RWPE2 (cell line): ENCODE data around the gene FIBCD1.

Source experiments
- ATAC-seq: fragments of 200-7000 bp; cut with Tn5 transposase; 3 replicates; pipeline ENCODE4 v1.9.1; 2021; ENCODE audit warnings: low read depth
- DNase-seq: peaks from one replicate; pipeline ENCODE4 v3.0.0-alpha.2; 2020; ENCODE audit warnings: low spot score
- H3K27ac ChIP-seq: fragments of 450-650 bp; 2 replicates; pipeline ENCODE4 v1.5.1; 2017; ENCODE audit warnings: mild to moderate bottlenecking; ENCODE audit not compliant: poor library complexity, severe bottlenecking
- H3K27me3 ChIP-seq: fragments of 250-450 bp; sonication (Bioruptor Pico); 2 replicates; pipeline ENCODE4 v1.5.1; 2021; ENCODE audit warnings: mild to moderate bottlenecking, moderate library complexity; ENCODE audit not compliant: insufficient read depth, poor library complexity, severe bottlenecking
- H3K36me3 ChIP-seq: fragments of 250-450 bp; sonication (Bioruptor Pico); 2 replicates; pipeline ENCODE4 v1.5.1; 2020; ENCODE audit warnings: low read depth, mild to moderate bottlenecking, moderate library complexity
- H3K4me1 ChIP-seq: fragments of 250-450 bp; sonication (Bioruptor Pico); 2 replicates; pipeline ENCODE4 v1.5.1; 2021; ENCODE audit warnings: mild to moderate bottlenecking, moderate library complexity; ENCODE audit not compliant: insufficient read depth, poor library complexity, severe bottlenecking
- H3K4me3 ChIP-seq: fragments of 250-450 bp; sonication (Bioruptor Pico); 2 replicates; pipeline ENCODE4 v1.5.1; 2021; ENCODE audit warnings: mild to moderate bottlenecking, moderate library complexity; ENCODE audit not compliant: severe bottlenecking
- H3K9me3 ChIP-seq: fragments of 250-450 bp; sonication (Bioruptor Pico); 2 replicates; pipeline ENCODE4 v1.5.1; 2021; ENCODE audit warnings: mild to moderate bottlenecking, moderate library complexity; ENCODE audit not compliant: severe bottlenecking
- TF ChIP-seq, protein P1 (sequence below): fragments of 450-650 bp; IDR thresholded peaks from one replicate; pipeline ENCODE4 v1.5.1; 2017; ENCODE audit warnings: mild to moderate bottlenecking, moderate library complexity; ENCODE audit not compliant: poor library complexity, severe bottlenecking

The FIBCD1 gene

DNA sequence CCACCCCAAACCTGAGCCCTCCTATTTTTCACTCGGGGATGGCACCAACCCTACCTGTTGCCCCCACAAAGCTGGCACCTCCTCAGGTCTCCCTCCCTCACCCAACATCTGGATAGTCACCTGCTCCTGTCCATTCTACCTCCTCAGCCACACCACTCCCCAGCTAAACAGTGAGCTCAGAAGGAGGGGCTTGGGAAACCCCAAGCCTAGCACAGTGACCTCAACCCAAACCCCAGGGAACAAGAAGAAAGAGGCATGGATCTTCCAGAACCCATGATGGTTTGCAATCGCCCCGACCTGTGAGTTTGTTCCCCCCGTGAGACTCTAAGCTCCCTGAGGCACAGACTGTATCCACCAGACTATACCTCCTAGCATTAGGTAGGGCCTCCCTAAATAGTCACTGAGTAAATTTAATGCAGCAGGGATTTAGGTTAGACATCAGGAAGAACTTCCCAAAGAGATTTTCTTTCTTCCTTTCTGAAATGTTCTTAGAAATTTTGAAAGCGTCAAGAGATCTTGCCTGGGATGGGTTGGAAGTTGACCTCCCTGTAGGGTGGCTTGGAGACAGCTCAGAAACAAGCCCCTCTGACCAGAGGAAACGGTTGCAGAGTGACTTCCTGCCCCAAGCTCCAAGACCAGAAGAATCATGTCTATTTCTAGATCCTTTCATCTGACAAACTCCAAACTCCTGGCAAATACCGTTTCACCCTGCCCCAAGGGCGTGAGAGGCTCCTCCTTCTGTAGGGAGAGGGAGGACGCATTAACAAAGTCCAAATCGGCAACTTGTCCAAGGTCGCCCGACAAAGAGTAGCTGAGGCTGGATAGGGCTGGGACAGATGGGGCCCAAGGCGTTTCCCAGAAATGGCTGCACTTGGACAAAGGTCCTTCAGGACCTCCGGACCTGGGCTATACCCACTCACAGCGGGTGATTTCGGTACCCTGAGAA is 4.1 kb downstream of the FIBCD1 start:
- no peak for DNase-seq
- H3K4me3 ChIP-seq = no peak overlapping the region
- H3K4me1 ChIP-seq = peaks cover 35% of the 10 kb centered on the region

DNA sequence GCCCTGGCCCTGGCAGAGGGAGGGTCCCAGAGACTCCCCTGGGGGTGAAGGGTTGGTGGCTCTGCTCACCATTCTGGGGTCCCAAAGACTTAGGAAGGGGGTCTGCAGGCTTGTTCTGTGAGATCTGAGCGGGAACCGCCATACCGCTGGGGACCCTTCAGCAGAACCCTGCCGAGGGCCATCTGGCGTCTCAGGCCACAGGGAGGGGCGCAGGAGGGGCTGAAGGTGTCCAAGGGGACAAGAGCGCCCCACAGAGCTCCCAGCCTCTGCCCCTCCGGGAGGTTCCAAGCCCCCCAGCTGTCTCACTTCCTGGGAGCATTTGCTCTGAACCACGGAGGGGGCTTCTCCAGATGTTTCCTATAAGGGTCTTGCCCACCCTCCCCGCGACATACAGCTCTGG is 4.8 kb downstream of the FIBCD1 start:
- peak overlapping the region; percentile 70 for H3K27ac ChIP-seq
- no peaks in the 10 kb centered on the region for H3K27me3 ChIP-seq
- H3K36me3 ChIP-seq = no peaks in the 10 kb centered on the region
- H3K9me3 ChIP-seq = peaks cover 2% of the 10 kb centered on the region
- H3K4me3 ChIP-seq = no peak overlapping the region
- H3K4me1 ChIP-seq = peaks cover 35% of the 10 kb centered on the region
- DNase-seq (no peak), ATAC-seq (no peak)
- TF ChIP-seq, protein P1, sequence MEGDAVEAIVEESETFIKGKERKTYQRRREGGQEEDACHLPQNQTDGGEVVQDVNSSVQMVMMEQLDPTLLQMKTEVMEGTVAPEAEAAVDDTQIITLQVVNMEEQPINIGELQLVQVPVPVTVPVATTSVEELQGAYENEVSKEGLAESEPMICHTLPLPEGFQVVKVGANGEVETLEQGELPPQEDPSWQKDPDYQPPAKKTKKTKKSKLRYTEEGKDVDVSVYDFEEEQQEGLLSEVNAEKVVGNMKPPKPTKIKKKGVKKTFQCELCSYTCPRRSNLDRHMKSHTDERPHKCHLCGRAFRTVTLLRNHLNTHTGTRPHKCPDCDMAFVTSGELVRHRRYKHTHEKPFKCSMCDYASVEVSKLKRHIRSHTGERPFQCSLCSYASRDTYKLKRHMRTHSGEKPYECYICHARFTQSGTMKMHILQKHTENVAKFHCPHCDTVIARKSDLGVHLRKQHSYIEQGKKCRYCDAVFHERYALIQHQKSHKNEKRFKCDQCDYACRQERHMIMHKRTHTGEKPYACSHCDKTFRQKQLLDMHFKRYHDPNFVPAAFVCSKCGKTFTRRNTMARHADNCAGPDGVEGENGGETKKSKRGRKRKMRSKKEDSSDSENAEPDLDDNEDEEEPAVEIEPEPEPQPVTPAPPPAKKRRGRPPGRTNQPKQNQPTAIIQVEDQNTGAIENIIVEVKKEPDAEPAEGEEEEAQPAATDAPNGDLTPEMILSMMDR = no peak

More for the DNA sequence above, 4.1 kb downstream of the FIBCD1 start:
- no peaks in the 10 kb centered on the region for H3K36me3 ChIP-seq
- no peaks in the 10 kb centered on the region for H3K27me3 ChIP-seq
- TF ChIP-seq, protein P1 = no peak
- peaks cover 2% of the 10 kb centered on the region for H3K9me3 ChIP-seq
- no peak for ATAC-seq
- peak overlapping the region; percentile 68 for H3K27ac ChIP-seq

GRCh38 chr9:130933114-130934046 is 5.7 kb downstream of the FIBCD1 start:
- no peak overlapping the region for H3K4me3 ChIP-seq
- H3K9me3 ChIP-seq = peaks cover 2% of the 10 kb centered on the region
- peaks cover 44% of the 10 kb centered on the region for H3K4me1 ChIP-seq
- H3K36me3 ChIP-seq = no peaks in the 10 kb centered on the region
- no peaks in the 10 kb centered on the region for H3K27me3 ChIP-seq
- TF ChIP-seq, protein P1 = no peak
- DNase-seq (no peak), ATAC-seq (peak; percentile 65)
- peak overlapping the region; percentile 70 for H3K27ac ChIP-seq

- Histone ChIP-seq H3K27ac (peak overlapping the region; percentile 70), H3K9me3 (peaks cover 2% of the 10 kb centered on the region), H3K4me3 (no peak overlapping the region), H3K4me1 (peaks cover 52% of the 10 kb centered on the region), H3K36me3 (no peaks in the 10 kb centered on the region), H3K27me3 (no peaks in the 10 kb centered on the region)
- DNase-seq (no peak), ATAC-seq (0 out of 3 replicates have a peak, but pooled peaks have one; percentile 4)
- TF ChIP-seq, protein P1 = peak; percentile 40
Observed at GRCh38 chr9:130932255-130933079, 6.6 kb downstream of the FIBCD1 start.
